GM18511 (cell line): ENCODE measurements around the gene PTK6.
A peak's percentile ranks its signal among the peaks of the same experiment; 100 is the strongest.
"Not testable (repeated sequence)": the region's sequence is repeated elsewhere in the genome, so short reads cannot be mapped to it uniquely, and the experiment has no call there.

Experiments
- ATAC-seq: cut with Tn5 transposase; IDR thresholded peaks from one replicate; pipeline ENCODE4 v1.9.1; 2021; ENCODE audit warnings: mild to moderate bottlenecking, moderate library complexity; ENCODE audit not compliant: unreplicated experiment

The PTK6 gene

GRCh38 chr20:63536997-63537524 lies at the start of gene PTK6:
PTK6 (minus strand) TSS chr20:63537376; CDS start chr20:63537314, 62 bp downstream.
- ATAC-seq, result peak; percentile 35

DNA sequence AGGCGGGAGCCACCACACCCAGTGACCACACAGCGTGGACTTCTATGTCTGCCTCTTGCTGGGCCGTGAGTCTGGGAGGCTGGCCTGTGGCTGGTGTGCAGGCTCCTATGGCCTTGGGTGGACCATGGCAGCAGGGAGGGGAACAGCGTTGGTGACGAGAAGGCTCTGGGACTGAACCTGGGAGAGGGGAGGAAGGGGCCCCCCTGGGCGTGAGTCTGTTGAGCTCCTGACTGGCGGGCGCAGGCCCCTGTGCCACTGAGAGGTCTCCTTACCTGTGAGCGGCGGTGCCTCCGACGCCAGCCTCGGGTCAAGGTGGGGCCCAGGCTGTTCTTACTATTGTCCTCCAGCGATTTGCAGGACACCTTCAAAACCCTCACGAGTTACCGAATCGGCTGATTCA lies 49.6 kb upstream of the PTK6 start:
- ATAC-seq, result no peak

DNA sequence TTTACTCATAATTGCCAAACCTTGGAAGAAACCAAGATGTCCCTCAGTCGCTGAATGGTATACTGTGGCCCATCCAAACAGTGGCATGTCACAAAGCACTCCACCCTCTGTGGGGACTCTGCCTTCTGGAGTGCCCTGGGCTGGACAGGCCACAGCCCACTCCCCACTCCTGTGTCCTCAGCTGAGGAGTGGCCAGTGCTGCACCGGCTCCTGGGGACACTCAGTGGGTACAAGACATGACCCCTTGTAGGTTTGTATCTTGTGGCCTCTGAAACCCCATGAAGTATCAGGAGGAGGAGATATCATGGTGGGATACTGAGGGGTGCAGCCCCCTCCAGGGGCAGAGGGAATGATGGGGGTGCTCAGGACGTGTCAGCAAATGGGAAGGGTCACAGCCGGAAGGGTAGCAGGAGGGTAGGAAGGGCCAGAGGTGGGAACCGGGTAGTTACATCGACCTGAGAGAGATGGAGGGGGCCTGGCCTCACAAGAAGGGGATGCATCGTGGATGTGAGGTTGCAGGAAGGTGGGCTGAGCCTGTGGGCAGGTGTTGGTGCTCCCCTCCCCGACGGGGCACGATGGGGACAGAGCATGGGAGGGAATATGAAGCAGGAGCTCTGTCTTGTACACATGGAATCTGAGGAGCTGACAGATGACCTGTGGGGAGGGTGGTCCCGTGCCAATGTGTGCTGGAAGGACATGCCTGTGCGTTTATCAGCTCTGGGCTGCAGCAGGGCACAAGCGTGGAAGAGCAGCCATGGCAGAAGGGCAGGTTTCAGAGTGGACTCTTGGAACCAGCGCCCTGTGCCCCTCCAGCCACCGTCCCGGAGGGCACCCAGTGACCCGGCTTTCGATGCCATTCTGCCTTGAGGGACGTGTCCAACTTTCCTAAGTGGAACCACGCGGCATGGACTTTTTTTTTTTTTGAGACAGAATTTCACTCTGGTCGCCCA lies 48.7 kb upstream of the PTK6 start:
- no peak for ATAC-seq

DNA sequence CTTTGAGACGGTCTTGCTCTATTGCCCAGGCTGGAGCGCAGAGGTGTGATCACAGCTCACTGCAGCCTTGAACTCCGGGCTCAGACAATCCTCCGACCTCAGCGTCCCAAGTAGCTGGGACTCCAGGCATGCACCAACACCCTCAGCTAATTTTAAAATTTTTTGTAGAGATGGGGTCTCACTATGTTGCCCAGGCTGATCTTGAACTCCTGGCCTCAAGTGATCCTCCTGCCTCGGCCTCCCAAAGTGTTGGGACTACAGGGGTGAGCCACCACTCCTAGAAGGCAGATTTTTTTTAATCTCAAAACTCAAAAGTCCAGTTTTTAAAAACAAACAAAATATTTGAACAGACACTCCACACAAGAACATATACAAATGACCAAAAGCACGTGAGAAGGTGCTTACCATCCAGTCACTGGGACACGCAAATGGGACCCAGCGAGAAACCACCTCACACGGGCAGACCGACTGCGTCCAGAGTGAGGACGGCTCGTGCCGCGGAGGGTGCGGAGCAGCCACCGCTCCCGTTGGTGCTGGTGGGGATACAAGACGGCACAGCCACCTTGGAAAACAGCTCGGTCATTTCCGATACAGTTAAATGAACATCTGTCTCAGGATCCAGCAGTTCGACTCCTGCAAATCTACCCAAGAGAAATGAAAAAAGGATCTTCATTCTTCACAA lies 45.3 kb upstream of the PTK6 start:
- no peak for ATAC-seq

DNA sequence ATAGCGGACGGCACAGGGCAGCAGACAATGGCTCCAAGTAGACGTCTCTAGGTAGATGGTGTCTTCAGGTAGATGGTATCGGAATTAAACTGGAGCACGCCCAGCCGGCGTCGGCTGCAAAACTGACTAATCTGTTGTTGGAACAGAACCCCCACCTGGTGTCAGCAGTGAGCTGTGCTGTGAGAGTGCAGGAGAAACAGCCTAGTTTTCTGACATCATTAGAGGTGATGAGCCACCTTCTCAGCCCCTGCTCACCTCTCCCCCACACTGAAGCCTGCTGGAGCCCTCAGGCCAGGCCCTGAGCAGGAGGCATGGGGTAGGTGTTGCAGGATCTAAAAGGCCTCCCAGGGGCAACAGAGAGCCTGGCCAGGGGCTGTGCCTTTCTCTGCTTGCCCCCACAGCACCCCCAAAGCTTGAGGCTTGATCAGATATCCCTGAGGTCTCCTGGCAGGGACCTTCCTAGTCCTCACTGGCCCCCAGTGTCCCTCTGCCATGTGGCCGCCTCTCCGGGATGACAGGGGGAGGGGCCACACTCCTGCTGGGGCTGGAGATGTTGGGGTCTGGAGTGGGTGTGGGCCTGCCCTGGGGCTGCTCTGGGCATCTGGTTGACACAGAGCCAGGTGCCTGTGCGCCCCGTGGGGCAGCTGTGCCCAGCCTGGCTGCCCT lies 43.8 kb upstream of the PTK6 start:
- no peak for ATAC-seq

GRCh38 chr20:63579017-63579694 lies 42.0 kb upstream of the PTK6 start:
- no peak for ATAC-seq

DNA sequence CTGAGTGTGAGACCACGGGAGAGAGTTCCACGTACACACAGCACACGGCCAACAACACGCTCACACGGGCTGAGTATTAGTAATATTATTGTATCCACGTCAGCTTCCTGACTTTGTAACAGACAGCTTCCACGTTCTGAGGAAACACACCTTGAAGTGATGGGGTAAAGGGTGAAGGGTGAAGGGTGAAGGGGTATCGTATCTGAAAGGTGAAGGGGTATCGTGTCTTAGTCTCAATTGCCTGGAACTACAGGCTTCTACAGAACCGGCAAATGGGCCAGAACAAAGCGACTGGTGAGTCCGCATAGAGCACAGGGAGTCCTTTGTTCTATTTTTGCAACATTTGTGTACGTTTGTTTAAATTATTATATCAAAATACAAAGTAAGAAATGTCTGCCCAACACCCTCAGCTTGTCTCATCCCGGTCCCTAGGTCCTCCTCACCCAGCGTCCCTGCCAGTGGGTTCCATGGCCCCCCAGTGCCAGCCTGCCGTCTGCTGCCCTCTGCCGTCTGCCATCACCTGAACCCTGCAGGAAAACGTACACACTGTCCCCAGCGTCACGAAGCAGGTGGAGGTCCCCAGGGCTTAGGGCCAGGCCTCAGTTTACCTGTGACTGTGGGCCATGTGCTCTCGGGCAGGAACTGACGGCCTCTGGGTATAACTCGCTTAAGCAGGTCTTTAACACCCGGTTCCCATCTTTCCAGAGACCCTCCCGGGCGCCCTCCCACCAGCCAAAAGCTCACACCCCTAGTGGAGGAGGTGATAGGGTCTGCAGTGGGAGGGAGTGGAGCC lies 41.2 kb upstream of the PTK6 start:
- ATAC-seq, result no peak

DNA sequence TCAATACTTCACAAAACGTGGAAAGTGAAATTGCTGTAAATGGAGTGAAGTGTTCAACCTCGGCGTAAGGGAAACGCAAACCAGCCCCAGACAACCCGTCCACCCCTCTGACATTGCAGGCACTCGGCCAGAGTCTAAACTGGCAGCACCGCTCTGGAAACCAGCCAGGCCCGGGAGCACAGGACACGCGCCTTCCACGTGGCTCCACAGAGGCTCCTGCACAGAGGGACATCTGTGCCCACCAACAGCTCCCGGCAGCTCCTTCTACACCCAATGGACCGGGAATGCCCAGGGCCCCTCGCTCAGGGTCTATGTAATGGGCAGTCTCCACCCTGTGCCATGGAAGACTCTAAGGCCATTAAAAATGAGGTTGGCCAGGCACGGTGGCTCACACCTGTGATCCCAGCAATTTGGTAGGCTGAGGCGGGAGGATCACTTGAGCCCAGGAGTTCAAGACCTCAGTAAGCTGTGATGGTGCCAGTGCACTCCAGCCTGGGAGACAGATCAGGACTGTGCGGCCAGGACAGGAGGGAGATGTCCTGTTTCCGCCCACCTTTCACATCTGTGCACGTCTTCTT lies 40.2 kb upstream of the PTK6 start:
- no peak for ATAC-seq

DNA sequence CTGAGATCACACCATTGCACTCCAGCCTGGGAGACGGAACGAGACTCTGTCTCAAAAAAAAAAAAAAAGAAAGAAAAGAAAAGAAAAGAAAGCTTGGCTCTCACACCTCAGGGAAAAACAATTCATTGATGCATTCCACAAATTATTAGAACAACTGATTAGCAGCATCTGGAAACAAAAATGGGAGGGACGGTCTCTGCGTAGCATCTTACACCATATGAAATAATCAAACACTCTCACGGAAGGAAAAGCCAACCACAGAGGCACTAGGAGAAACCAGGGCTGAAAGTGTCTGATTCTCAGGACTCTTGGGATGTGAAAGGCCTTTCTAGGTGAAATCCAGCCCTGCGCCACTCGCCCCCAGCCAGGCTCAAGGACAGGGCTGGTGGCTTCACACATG lies 39.1 kb upstream of the PTK6 start:
- no peak for ATAC-seq

DNA sequence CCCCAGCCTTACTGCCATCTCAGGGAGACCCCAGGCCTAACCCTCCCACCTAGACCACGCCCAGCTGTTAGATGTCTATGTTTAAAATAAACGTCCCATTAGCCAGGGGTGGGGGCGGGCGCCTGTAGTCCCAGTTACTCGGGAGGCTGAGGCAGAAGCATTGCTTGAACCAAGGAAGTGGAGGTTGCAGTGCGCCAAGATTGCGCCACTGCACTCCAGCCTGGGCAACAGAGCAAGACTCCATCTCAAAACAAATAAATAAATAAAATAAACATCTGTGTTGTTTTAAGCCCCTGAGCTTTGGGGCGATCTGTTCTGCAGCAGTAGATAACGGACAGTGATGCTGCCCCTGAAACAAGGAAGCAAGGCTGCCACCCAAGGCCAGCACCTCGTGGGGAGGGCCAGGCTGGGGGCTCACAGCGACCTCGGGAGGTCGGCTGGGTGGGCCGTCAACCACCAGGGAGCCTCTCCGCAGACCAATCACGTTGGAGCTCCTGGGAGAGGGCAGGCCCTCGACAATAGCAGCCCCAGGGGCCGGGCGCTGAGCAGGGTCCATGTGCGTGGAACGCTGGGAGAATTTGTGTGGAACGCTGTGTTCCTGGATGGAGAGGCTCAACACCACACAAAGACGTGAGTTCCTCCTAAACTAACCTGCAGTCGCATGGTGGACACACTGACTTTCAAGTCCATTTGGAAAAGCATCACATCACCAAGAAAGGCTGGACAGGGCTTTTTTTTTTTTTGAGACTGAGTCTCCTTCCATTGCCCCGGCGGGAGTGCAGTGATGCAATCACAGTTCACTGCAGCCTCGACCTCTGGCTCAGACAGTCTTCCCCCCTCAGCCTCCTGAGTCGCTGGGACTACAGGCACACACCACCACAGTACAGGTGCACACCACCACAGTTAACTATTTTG lies 37.9 kb upstream of the PTK6 start:
- no peak for ATAC-seq

GRCh38 chr20:63574156-63574828 lies 37.1 kb upstream of the PTK6 start, which contains the start of gene HELZ2:
HELZ2 (minus strand) TSS chr20:63574239; CDS start chr20:63572385, 1,854 bp downstream.
- ATAC-seq, result no peak

DNA sequence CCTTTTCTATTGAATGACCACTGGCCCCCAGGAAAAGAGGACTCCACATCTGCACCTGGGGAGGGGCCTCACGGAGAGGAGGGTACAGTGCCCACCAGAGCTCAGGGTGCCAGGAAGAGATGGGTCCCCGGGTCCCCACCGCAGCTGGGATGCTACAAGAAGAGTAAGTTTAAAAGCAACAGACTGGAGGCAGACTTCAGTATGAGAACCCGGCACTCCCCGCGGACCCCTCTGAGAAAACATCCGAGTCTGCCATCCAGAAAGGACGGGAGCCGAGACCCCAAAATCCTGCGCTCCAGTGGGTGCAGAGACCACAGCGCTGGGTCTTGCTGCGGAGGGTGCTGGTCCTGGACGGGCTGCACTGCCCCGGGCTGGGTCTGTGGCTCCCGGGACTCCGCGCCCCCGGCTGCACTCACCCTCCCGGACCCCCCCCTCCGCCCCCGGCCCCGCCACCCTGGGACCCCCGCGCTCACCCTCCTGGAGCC lies 36.5 kb upstream of the PTK6 start:
- no peak for ATAC-seq

GRCh38 chr20:63572788-63573646 lies 35.8 kb upstream of the PTK6 start:
- ATAC-seq, result no peak

DNA sequence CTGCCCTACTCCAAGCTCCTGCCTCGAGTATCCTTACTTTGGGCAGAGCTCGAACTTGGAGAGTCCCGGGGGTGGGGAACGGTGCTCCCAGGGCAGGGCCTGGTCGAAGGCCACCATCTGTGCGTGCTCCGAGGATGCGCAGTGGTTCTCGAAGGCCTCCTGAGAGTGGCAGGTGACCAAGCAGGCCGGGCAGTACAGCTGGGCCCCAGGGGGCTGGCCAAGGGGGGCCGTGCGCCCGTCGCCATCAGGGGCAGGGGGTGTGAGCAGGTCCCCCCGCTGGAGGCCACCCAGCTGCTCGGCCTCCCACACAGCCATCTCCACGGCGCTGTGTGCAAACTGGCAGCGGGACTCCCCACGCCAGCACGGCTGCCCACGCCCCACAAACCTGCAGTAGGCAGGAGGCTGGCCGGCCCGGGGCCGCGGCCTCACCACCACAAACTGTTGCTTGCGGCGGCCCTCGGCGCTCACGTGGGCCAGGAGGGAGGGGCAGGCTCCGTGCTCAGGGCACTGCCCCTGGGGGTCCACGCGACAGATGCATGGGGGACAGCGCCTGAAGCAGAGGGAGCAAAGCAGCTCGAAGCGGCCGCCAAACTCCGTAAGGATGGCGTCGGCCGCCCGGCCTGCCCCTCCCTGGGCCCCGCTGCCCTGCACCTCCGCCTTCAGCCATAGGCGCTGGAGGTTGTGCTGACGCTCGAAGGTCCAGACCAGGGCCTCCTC lies 35.1 kb upstream of the PTK6 start:
- ATAC-seq, result no peak

- not testable (repeated sequence) for ATAC-seq
Observed at GRCh38 chr20:63571087-63571478, 33.9 kb upstream of the PTK6 start.
